Bronchial epithelial cell (primary cell): ENCODE results near the gene GARIN5B. TPM values are rescaled to one million over a fixed set of nuclear protein-coding genes. Genes with fewer than 3 reads are reported as not detected.
A peak's percentile ranks its signal among the peaks of the same experiment; 100 is the strongest.

Experiments used
- DNase-seq: peaks from one replicate; pipeline ENCODE4 v3.0.0-alpha.2; 2010; ENCODE audit warnings: low read depth
- FAIRE-seq: peaks from 2 replicates; lab custom pipeline; 2011; peaks lifted over from hg19 to GRCh38; lab: Jason Lieb, UNC
- H3K27me3 ChIP-seq: 2 replicates; pipeline ENCODE4 v1.5.1; 2011; ENCODE audit warnings: low read length; ENCODE audit not compliant: control insufficient read depth, insufficient read depth
- H3K36me3 ChIP-seq: 2 replicates; pipeline ENCODE4 v1.5.1; 2011; ENCODE audit warnings: low read length; ENCODE audit not compliant: control insufficient read depth, insufficient read depth
- H3K4me3 ChIP-seq: 2 replicates; pipeline ENCODE4 v1.5.1; 2011; ENCODE audit warnings: mild to moderate bottlenecking, low read depth, low read length, control low read depth
- CTCF ChIP-seq: IDR thresholded peaks from 2 replicates; pipeline ENCODE4 v1.5.1; 2011; ENCODE audit warnings: mild to moderate bottlenecking, moderate library complexity, low read length, control low read depth, inconsistent platforms; ENCODE audit not compliant: insufficient read depth, severe bottlenecking
- total RNA-seq: library from RNA; depleted of rRNA; stranded (reverse); fragments of >200 nt; gene quantifications from 2 replicates; pipeline ENCODE4 v1.2.1, GENCODE V29; 2014

Gene GARIN5B
- total RNA-seq, 1 donor from 2014 or later = not detected

GRCh38 chr19:55347442-55348009, 15.5 kb downstream of the GARIN5B start:
- no peaks in the 10 kb centered on the region for H3K27me3 ChIP-seq
- TF ChIP-seq CTCF = no peak
- peaks cover 17% of the 10 kb centered on the region for H3K36me3 ChIP-seq
- FAIRE-seq = no peak
- H3K4me3 ChIP-seq = no peak overlapping the region
- no peak for DNase-seq

- Histone ChIP-seq H3K36me3 (peaks cover 20% of the 10 kb centered on the region), H3K27me3 (no peaks in the 10 kb centered on the region), H3K4me3 (no peak overlapping the region)
- FAIRE-seq = no peak
- DNase-seq = no peak
- no peak for TF ChIP-seq CTCF
Observed at GRCh38 chr19:55346725-55347441, 16.2 kb downstream of the GARIN5B start.

- Histone ChIP-seq H3K27me3 (no peaks in the 10 kb centered on the region), H3K4me3 (no peak overlapping the region), H3K36me3 (peaks cover 22% of the 10 kb centered on the region)
- FAIRE-seq (no peak), DNase-seq (no peak)
- TF ChIP-seq CTCF = no peak
Observed at GRCh38 chr19:55345818-55346724, 17.0 kb downstream of the GARIN5B start.

GRCh38 chr19:55345101-55345817, 17.8 kb downstream of the GARIN5B start:
- no peak overlapping the region for H3K4me3 ChIP-seq
- DNase-seq (no peak), FAIRE-seq (no peak)
- H3K36me3 ChIP-seq = peaks cover 22% of the 10 kb centered on the region
- TF ChIP-seq CTCF = no peak
- H3K27me3 ChIP-seq = no peaks in the 10 kb centered on the region

- TF ChIP-seq CTCF = no peak
- DNase-seq (peak; percentile 43), FAIRE-seq (no peak)
- Histone ChIP-seq H3K27me3 (no peaks in the 10 kb centered on the region), H3K4me3 (no peak overlapping the region), H3K36me3 (peaks cover 22% of the 10 kb centered on the region)
Observed at GRCh38 chr19:55344444-55344843, 18.6 kb downstream of the GARIN5B start.
